Epithelial cell of alveolus of lung (primary cell): Measurements from ENCODE around the gene RARA. TPM values are rescaled to one million over a fixed set of nuclear protein-coding genes. Genes with fewer than 3 reads are reported as not detected.

Experiments used
- total RNA-seq: library from RNA; depleted of rRNA; stranded (reverse); fragments of >200 nt; gene quantifications from 2 replicates; pipeline ENCODE4 v1.2.1, GENCODE V29; 2015

Gene RARA
- 22.0 and 38.6 TPM in 2 replicates for total RNA-seq

DNA sequence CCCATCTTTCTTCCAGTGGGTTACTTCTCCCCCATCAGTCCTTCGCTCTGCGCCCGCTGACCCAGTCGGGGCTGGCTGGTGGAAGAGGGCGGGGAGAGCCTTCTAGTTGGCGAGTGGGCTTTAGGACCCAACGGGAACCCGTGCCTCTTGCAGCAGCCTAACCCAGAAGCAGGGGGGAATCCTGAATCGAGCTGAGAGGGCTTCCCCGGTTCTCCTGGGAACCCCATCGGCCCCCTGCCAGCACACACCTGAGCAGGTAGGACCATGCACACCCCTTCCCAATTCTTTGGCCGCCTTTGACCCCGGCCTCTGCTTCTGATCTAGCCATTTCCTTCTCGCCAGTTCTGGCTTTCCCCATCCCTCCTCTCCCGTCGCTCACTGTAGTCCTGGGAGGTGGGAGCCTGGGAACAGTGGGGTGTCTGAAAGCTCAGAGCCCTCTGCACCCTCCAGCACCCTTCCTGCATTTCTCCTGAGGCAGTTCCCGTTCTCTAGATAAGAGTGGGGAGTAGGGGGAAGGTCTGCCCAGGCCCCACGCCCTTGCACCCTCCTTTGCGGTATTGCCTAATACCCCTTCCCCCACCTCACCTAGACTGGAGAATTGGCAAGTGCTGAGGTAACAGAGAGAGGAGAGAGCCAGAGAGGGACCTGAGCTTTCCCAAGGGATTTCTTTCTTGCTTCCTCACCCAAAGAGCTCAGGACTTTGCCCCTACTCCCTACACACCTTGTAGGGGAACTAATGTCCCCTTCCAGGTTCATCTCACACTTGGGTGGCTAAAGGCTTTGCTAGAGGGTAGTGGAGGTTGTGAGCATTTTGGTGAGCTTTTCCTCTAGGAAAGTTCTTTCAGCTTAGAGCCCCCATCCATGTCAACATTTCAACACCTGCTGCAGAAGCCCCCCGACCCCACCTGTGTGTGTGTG is at the start of gene RARA:
RARA (plus strand) TSS at position 150 of the 918 bp plus-strand sequence. CDS start 22,039 bp downstream, outside the sequence.

DNA sequence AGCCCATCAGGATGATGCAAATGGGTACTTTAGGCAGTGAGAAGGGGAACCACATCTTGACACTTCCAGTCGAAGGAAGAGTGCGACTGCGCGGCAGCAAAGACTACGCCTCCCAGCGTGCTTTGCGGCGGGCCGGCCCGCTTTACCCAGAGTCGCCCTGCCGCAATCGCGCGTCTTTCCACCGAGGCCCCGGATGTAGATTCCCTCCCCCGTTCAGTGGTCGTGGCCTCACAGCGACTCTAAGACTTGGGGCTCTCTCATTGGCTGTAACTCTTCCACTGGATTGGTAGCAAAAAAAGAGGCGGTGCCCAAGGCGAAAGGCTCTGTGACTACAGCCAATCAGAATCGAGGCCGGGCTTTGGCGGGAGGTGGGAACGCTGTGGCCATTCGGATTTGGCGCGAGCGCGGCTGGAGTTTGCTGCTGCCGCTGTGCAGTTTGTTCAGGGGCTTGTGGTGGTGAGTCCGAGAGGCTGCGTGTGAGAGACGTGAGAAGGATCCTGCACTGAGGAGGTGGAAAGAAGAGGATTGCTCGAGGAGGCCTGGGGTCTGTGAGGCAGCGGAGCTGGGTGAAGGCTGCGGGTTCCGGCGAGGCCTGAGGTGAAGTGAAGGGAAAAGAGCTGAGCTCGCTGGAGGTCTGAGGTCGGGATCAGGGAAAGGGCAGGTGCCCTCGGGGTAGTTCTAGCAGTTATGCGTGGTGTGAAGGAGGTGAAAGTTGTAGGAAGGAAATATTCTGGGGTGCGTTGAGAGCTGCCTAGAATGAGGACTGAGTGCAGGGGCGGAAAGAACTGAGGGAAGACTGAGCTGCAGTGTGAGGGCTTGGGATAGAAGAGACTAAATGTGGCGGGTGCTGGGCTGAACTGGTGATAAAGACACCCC is 21.2 kb upstream of the RARA start, which contains the start of gene CDC6:
CDC6 (plus strand) TSS at position 386 of the 876 bp plus-strand sequence. CDS start 1,542 bp downstream, outside the sequence.

DNA sequence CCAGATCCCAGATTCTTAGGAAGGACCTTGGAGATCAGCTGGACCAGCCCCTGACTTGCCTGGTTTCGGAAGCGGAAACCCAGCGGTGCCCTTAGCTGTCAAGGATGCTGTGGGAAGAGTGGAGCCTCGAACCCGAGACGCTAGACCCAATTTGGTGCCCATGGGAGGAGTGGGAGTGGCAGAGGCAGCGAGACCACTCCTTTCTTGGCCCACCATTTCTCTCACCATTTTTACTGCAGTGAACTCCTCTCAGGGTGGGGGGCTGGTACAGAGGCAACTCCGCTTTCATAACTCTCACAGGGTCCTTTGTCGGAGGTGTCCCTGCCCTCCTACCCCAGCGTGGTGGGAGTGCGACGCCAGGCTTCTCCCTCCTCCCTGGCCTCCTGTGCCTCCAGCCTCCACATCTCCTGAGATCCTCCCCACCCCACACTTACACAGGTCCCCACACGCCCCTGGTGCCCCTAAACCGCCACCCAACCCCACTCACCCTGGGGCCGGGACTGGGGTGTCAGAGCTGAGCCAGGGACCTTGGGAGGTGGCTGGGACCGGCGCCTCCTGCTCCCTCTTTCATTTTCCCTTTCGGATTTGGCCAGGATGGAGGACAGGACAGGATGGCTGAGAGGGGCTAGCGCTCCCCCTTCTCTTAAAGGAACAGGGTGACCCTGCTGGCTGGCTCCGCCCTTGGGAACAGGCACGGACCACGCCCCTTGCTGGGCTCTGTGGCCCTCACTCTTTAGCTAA is 55.3 kb downstream of the RARA start, which contains the start of gene GJD3:
GJD3 (minus strand) TSS at position 617 of the 741 bp plus-strand sequence. CDS start 922 bp downstream, outside the sequence.

Other genes starting within 250 kb of the RARA start
- 17.8 and 48.1 TPM in 2 replicates for gene THRA, start 246.2 kb upstream of the RARA start, total RNA-seq
- gene NR1D1, start 208.6 kb upstream of the RARA start, total RNA-seq = 2.8 and 3.7 TPM in 2 replicates
- 37.1 and 90.2 TPM in 2 replicates for gene MSL1, start 187.2 kb upstream of the RARA start, total RNA-seq
- 29.6 and 36.1 TPM in 2 replicates for gene CASC3, start 168.6 kb upstream of the RARA start, total RNA-seq
- gene RAPGEFL1, start 131.7 kb upstream of the RARA start, total RNA-seq = 2.6 and 4.9 TPM in 2 replicates
- gene WIPF2, start 89.9 kb upstream of the RARA start, total RNA-seq = 9.1 and 11.1 TPM in 2 replicates
- gene CDC6, start 21.3 kb upstream of the RARA start, total RNA-seq = 6.2 and 26.8 TPM in 2 replicates
- gene GJD3, start 55.6 kb downstream of the RARA start, total RNA-seq = 3.4 and 3.7 TPM in 2 replicates
- gene TOP2A, start 108.7 kb downstream of the RARA start, total RNA-seq = 89.5 and 102 TPM in 2 replicates
- 126 and 1,753 TPM in 2 replicates for gene IGFBP4, start 134.3 kb downstream of the RARA start, total RNA-seq
- 1.7 and 7.9 TPM in 2 replicates for gene TNS4, start 192.4 kb downstream of the RARA start, total RNA-seq